Kidney (tissue), 14 donors: ENCODE measurements around the gene CAMK2A. TPM values are rescaled to one million over a fixed set of nuclear protein-coding genes. Genes with fewer than 3 reads are reported as not detected.
"Not testable (repeated sequence)": the region's sequence is repeated elsewhere in the genome, so short reads cannot be mapped to it uniquely, and the experiment has no call there.

ENCODE experiments used
- DNase-seq, 5 donors: peaks; one replicate each; pipeline ENCODE4 v3.0.0-alpha.2; 2013 to 2020
- FAIRE-seq: peaks from 2 replicates; lab custom pipeline; 2012; peaks lifted over from hg19 to GRCh38; lab: Jason Lieb, UNC
- H3K27ac ChIP-seq, 2 donors: one replicate each; pipeline ENCODE4 v1.7.0; 2013; ENCODE audit warnings: low read depth in 2 of 2, low read length in 2 of 2, inconsistent platforms in 1 of 2
- H3K27me3 ChIP-seq: one replicate; pipeline ENCODE4 v1.7.1; 2013; ENCODE audit warnings: low read length, inconsistent platforms; ENCODE audit not compliant: control insufficient read depth, insufficient read depth
- H3K36me3 ChIP-seq, 3 donors: one replicate each; pipeline versions ENCODE4 v1.7.0 to v1.7.1; 2013; ENCODE audit warnings: low read length in 3 of 3, control low read depth in 1 of 3, inconsistent platforms in 1 of 3; ENCODE audit not compliant: insufficient read depth in 3 of 3, control insufficient read depth in 2 of 3
- H3K4me1 ChIP-seq, 3 donors: one replicate each; pipeline versions ENCODE4 v1.7.0 to v1.7.1; 2013; ENCODE audit warnings: low read length in 3 of 3, inconsistent platforms in 1 of 3, low read depth in 1 of 3; ENCODE audit not compliant: control insufficient read depth in 2 of 3, insufficient read depth in 2 of 3
- H3K4me3 ChIP-seq, 3 donors: one replicate each; pipeline versions ENCODE4 v1.7.0 to v1.8.1; 2013; ENCODE audit warnings: low read length in 3 of 3, control low read depth in 1 of 3, inconsistent platforms in 1 of 3
- H3K9ac ChIP-seq, 3 donors: one replicate each; pipeline versions ENCODE4 v1.7.0 to v1.7.1; 2013; ENCODE audit warnings: low read length in 3 of 3, control low read depth in 1 of 3, inconsistent platforms in 1 of 3
- H3K9me3 ChIP-seq, 3 donors: one replicate each; pipeline versions ENCODE4 v1.7.0 to v1.7.1; 2013; ENCODE audit warnings: low read length in 3 of 3, control low read depth in 1 of 3, inconsistent platforms in 1 of 3; ENCODE audit not compliant: control insufficient read depth in 2 of 3, insufficient read depth in 1 of 3
- CTCF ChIP-seq: IDR thresholded peaks from 3 replicates; pipeline ENCODE4 v1.5.1; 2012; ENCODE audit warnings: mild to moderate bottlenecking, moderate library complexity, borderline replicate concordance; ENCODE audit not compliant: insufficient read depth; ENCODE audit errors: extremely low read depth
- intact Hi-C: fragments of 100-400 bp; cut with DNase I; formaldehyde crosslinking; loops from one replicate; pipeline ENCODE4 v1.11.1; 2022
- polyA plus RNA-seq: library from polyadenylated mRNA; stranded (reverse); fragments of 350-450 nt; fragmentation: Illumina TruSeq; extraction: RNeasy Lipid Tissue Mini Kit (QIAGEN cat#74804); gene quantifications from one replicate; pipeline ENCODE4 v1.2.3, GENCODE V29; 2014; ENCODE audit warnings: low read depth, low replicate concordance; ENCODE audit not compliant: insufficient read depth
- total RNA-seq: library from RNA; stranded (reverse); fragmentation: NEBNext Ultra II Directional; extraction: Animal tissue kit (Norgen Biotek cat#: 25700); gene quantifications from one replicate; pipeline ENCODE4 v1.2.1, GENCODE V29; 2021
- donor health status: control.
- donor health status: control.
- donor health status: control.
- donor health status: control.
- donor health status: control.
- donor health status: DM: yes; HTN: yes; CAD: no.
- donor health status: Normal renal cell carcinoma (clear cell type).

CAMK2A gene
- total and polyA plus RNA-seq, 2 donors from 2014 or later = 0.28 to 0.90 TPM

DNA sequence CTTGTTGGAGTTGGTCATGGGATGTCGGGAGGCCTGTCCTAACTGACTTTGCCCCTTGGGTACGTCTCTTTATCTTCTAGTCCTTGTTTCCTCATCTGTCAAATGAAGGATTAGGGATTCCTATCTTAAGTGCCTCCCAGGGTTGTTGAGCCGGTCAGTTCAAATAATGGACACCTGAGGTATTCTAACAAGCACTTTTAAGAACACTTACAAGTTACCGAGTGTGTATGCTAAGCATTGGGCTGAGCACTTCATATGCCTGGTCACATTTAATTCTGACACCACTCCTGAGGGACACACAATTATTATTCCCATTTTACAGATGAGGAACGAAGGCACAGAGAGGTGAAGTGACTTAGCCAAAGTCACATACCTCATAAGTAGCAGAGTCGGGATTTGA, 37.1 kb downstream of the CAMK2A start:
- H3K9ac ChIP-seq = no peak overlapping the region
- intact Hi-C loops = no loop called here
- TF ChIP-seq CTCF = no peak
- H3K27ac ChIP-seq = no peak overlapping the region
- H3K36me3 ChIP-seq = no peaks in the 10 kb centered on the region
- FAIRE-seq (no peak), DNase-seq (no peak)
- no peaks in the 10 kb centered on the region for H3K4me1 ChIP-seq
- H3K9me3 ChIP-seq = no peaks in the 10 kb centered on the region
- H3K27me3 ChIP-seq = no peaks in the 10 kb centered on the region
- no peak overlapping the region for H3K4me3 ChIP-seq

DNA sequence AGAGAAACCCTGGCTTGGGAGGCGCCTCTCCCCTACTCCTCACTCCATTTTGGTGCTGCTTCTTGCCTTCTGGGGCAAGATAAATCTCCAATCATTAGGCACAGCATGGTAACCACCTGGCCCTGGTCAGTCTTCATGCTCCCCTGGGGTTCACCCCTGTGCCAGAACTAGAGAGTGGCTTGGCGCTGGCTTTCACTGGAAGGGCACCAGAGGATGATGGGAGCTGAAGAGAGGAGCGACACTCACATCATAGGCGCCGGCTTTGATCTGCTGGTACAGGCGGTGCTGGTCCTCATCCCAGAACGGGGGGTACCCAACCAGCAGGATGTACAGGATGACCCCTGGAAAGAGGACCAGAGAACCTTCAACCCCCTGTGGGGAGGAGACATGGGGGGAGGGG, 38.1 kb downstream of the CAMK2A start:
- H3K9me3 ChIP-seq = no peaks in the 10 kb centered on the region
- H3K4me1 ChIP-seq = no peaks in the 10 kb centered on the region
- intact Hi-C loops = no loop called here
- no peak for TF ChIP-seq CTCF
- FAIRE-seq = no peak
- no peaks in the 10 kb centered on the region for H3K27me3 ChIP-seq
- no peaks in the 10 kb centered on the region for H3K36me3 ChIP-seq
- H3K4me3 ChIP-seq = no peak overlapping the region
- H3K9ac ChIP-seq = no peak overlapping the region
- no peak for DNase-seq
- no peak overlapping the region for H3K27ac ChIP-seq

GRCh38 chr5:150249744-150250143, 39.8 kb downstream of the CAMK2A start:
- H3K9ac ChIP-seq = no peak overlapping the region
- no peaks in the 10 kb centered on the region for H3K27me3 ChIP-seq
- H3K4me1 ChIP-seq = peaks cover 0 to 2% (median 0%) of the 10 kb centered on the region in 3 donors
- H3K27ac ChIP-seq = no peak overlapping the region
- no peaks in the 10 kb centered on the region for H3K9me3 ChIP-seq
- DNase-seq (no peak), FAIRE-seq (no peak)
- no peak overlapping the region for H3K4me3 ChIP-seq
- no peaks in the 10 kb centered on the region for H3K36me3 ChIP-seq
- no peak for TF ChIP-seq CTCF
- intact Hi-C loops = no loop called here

DNA sequence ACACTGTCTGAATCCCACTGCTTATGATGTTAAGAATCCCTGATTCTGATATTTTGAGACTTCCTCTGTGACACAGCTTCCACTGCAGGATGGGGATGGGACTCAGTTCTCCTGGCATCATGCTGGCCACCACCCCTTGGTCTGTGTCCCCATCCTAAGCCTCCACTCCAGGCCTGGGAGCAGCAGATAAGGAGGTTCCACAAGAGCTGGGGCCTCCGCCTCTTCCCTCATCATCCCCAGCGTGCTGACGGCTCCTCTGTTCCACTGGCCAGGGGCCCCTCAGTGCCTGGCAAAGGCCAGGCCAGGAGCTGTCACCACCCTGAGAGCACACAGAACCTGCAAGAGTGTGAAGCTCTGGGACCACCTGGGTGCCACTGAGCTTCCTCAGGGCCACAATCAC, 40.6 kb downstream of the CAMK2A start:
- Histone ChIP-seq H3K27ac (no peak overlapping the region), H3K4me3 (no peak overlapping the region), H3K27me3 (no peaks in the 10 kb centered on the region), H3K36me3 (no peaks in the 10 kb centered on the region), H3K4me1 (peaks cover 0 to 2% (median 0%) of the 10 kb centered on the region in 3 donors), H3K9me3 (no peaks in the 10 kb centered on the region), H3K9ac (no peak overlapping the region)
- no peak for DNase-seq
- intact Hi-C loops = no loop called here
- TF ChIP-seq CTCF = no peak
- FAIRE-seq = no peak

- DNase-seq, H3K9me3 ChIP-seq, H3K27me3 ChIP-seq, H3K36me3 ChIP-seq, intact Hi-C loops, H3K4me3 ChIP-seq, H3K27ac ChIP-seq, FAIRE-seq, H3K4me1 ChIP-seq, H3K9ac ChIP-seq: not testable (repeated sequence)
Observed at GRCh38 chr5:150248493-150248892, 41.1 kb downstream of the CAMK2A start.
